ENCODE results near the gene ANAPC2. TPM values are rescaled to one million over a fixed set of nuclear protein-coding genes. Genes with fewer than 3 reads are reported as not detected.

Gene ANAPC2
- total RNA-seq, 8 experiments from 2014 or later = 11.9 to 43.3 (median 20.0) TPM

DNA sequence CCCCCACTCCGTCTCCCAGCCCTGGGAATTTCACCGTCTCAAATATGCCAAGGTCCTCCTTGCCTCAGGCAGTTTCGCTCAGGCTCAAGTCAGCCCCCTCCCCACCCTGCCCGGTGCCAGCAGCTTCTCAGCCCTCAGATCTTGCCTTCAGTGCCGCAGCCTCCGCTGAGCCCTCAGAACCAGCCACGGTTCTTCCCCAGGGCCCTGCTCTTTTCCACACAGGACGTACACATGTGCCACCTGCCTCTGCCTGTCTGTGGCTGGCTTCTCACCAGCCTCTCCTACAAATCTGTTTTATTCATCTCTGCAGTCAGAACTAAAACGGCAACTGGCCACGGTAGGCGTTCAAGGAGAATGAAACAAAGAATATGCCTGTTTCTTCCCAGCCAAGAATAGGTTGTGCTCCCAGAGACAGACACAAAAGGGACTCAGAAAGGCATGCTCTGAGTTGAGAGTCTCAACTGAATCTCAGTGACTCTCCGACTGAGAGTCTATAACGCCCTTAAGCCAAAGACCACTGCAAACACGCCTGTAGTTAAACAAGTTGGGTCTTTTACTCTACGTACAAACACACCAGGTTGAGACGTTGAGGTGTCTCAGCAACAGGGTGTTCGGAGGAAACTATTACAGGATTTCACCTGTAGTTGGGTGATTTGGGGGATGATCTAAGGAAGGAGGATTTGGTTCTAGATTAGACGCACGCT lies 60.0 kb downstream of the ANAPC2 start:
- peaks cover 10 to 12% of the 10 kb centered on the region in 2 donors for H3K4me1 ChIP-seq (replicated peaks in 1 of 2)
- in situ Hi-C loops (cut with MboI; ENCODE audit: low pct_unique_long_range_greater_than_20kb in 2 of 9, low sequenced_read_pairs in 9 of 9, unreplicated experiment in 9 of 9) = no loop called here
- WGBS, 10 experiments = 48 to 89% (median 76%) methylated on average over 1 to 11 of the region's 19 CpGs
- no peak for ATAC-seq (replicated peaks in 6 of 8)
- peak overlapping the region; percentile 68 to 96 (median 72) for H3K4me3 ChIP-seq
- no peak overlapping the region for H3K27ac ChIP-seq

DNA sequence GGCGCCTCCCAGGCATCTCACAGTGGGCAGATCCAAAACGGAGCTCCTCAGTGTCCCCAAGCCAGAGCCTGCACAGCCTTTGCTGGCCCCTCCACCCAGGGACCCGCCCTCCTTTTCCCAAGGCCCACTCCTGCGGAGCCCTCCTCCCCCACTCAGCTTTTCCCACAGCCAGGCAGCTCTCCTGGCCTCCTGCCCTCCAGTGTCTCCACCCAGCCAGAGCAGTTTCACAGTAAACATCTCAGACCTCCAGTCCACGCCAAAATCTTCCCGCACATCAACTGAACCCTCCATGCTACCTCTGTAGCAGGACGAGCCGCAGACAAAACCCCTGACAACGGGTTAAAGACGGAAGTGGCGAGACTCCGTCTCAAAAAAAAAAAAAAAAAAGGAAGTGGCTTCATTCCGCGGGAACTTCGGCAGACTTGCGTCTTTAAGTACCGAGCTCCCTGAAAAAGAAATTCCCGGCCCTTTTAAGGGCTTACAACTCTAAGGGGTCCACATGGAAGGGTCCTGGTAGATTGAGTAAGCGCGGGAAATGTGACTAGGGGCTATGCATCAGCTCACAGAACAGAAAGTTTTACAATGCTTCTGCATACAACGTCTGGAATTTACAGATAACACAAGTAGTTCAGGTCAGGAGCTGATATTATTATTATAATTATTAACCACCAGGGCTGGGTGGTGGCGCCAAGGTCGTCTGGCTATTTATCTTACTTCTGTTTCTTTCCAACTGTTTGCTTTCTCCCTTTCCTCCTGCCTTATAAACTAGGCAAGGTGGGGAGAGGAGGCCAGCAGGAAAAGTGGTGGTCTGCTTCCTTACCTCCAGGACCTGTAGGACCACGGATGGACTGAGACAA lies 60.8 kb downstream of the ANAPC2 start:
- H3K4me1 ChIP-seq (replicated peaks in 1 of 2) = peaks cover 10 to 12% of the 10 kb centered on the region in 2 donors
- H3K4me3 ChIP-seq = no peak overlapping the region
- in situ Hi-C loops (cut with MboI; ENCODE audit: low pct_unique_long_range_greater_than_20kb in 2 of 9, low sequenced_read_pairs in 9 of 9, unreplicated experiment in 9 of 9) = no loop called here
- no peak for ATAC-seq (replicated peaks in 6 of 8)
- H3K27ac ChIP-seq = no peak overlapping the region
- WGBS, 10 experiments = 33 to 83% (median 66%) methylated on average over 1 to 19 of the region's 24 CpGs

DNA sequence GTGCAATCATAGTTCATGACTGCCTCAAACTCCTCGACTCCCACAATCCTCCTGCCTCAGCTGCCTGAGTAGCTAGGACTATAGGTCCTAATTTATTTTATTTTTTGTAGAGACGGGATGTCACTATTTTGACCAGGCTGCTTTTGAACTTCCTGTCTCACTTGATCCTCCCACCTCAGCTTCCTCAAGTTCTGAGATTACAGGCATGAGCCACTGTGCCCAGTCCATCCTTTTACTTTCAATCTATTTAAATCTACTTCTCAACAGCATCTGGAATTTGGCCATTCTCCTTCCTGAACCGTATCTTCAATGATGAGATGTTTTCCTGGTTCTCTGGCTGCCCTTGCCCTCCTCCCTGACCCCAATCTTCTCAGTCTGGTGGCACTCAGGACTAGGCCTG lies 61.6 kb downstream of the ANAPC2 start:
- WGBS, 10 experiments = 60 to 100% (median 80%) methylated on average over 1 to 3 of the region's 3 CpGs; no CpG with 5 or more reads in 4 of the 10 experiments
- H3K4me3 ChIP-seq = no peak overlapping the region
- H3K27ac ChIP-seq = no peak overlapping the region
- ATAC-seq (replicated peaks in 6 of 8) = no peak
- H3K4me1 ChIP-seq (replicated peaks in 1 of 2) = peaks cover 12 to 17% of the 10 kb centered on the region in 2 donors
- in situ Hi-C loops (cut with MboI; ENCODE audit: low pct_unique_long_range_greater_than_20kb in 2 of 9, low sequenced_read_pairs in 9 of 9, unreplicated experiment in 9 of 9) = no loop called here

Other genes starting within 250 kb of the ANAPC2 start
- gene FBXW5, start 243.8 kb downstream of the ANAPC2 start, total RNA-seq = 100 to 1,000 TPM in 1 of 8 experiments, 10 to 100 TPM in 7; 34.1 to 115 (median 45.3) TPM
- gene C8G, start 243.3 kb downstream of the ANAPC2 start, total RNA-seq = 1 to 10 TPM in 5 of 8 experiments, under 1 TPM in 1, not detected in 2; 0.71 to 2.7 (median 1.4) TPM
- 1 to 10 TPM in 5 of 8 experiments, under 1 TPM in 3; 0.38 to 4.3 (median 1.2) TPM for gene LCN12, start 236.3 kb downstream of the ANAPC2 start, total RNA-seq
- gene PTGDS, start 211.1 kb downstream of the ANAPC2 start, total RNA-seq = 100 to 1,000 TPM in 2 of 8 experiments, 10 to 100 TPM in 2, 1 to 10 TPM in 4; 1.2 to 273 (median 12.3) TPM
- gene LCNL1, start 205.6 kb downstream of the ANAPC2 start, total RNA-seq = 1 to 10 TPM in 1 of 8 experiments, under 1 TPM in 7; 0.11 to 1.3 (median 0.73) TPM
- gene PAXX, start 196.1 kb downstream of the ANAPC2 start, total RNA-seq = 10 to 100 TPM; 23.4 to 38.4 (median 27.5) TPM
- 1 to 10 TPM in 1 of 8 experiments, under 1 TPM in 3, not detected in 4; 0.29 to 8.3 (median 0.47) TPM for gene CLIC3, start 192.0 kb downstream of the ANAPC2 start, total RNA-seq
- gene ABCA2, start 160.3 kb downstream of the ANAPC2 start, total RNA-seq = 10 to 100 TPM in 7 of 8 experiments, 1 to 10 TPM in 1; 8.1 to 27.9 (median 18.0) TPM
- gene FUT7, start 156.5 kb downstream of the ANAPC2 start, total RNA-seq = 1 to 10 TPM in 1 of 8 experiments, under 1 TPM in 6, not detected in 1; 0.08 to 1.0 (median 0.25) TPM
- 10 to 100 TPM; 19.0 to 61.7 (median 30.5) TPM for gene NPDC1, start 142.4 kb downstream of the ANAPC2 start, total RNA-seq
- gene ENTPD2, start 134.5 kb downstream of the ANAPC2 start, total RNA-seq = 1 to 10 TPM in 1 of 8 experiments, under 1 TPM in 7; 0.13 to 1.3 (median 0.34) TPM
- gene SAPCD2, start 118.0 kb downstream of the ANAPC2 start, total RNA-seq = 10 to 100 TPM in 2 of 8 experiments, 1 to 10 TPM in 4, under 1 TPM in 2; 0.31 to 12.5 (median 6.4) TPM
- gene UAP1L1, start 111.0 kb downstream of the ANAPC2 start, total RNA-seq = 1 to 10 TPM in 6 of 8 experiments, under 1 TPM in 2; 0.63 to 8.9 (median 4.5) TPM
- gene MAN1B1, start 101.6 kb downstream of the ANAPC2 start, total RNA-seq = 10 to 100 TPM; 28.6 to 89.3 (median 50.3) TPM
- gene DPP7, start 73.8 kb downstream of the ANAPC2 start, total RNA-seq = 100 to 1,000 TPM in 3 of 8 experiments, 10 to 100 TPM in 5; 14.2 to 233 (median 56.1) TPM
- gene GRIN1, start 49.4 kb downstream of the ANAPC2 start, total RNA-seq = 1 to 10 TPM in 4 of 8 experiments, under 1 TPM in 4; 0.20 to 6.0 (median 1.2) TPM
- under 1 TPM in 3 of 8 experiments, not detected in 5; 0.17 to 1.00 (median 0.43) TPM for gene LRRC26, start 18.5 kb downstream of the ANAPC2 start, total RNA-seq
- not detected for gene TMEM210, start 16.5 kb downstream of the ANAPC2 start, total RNA-seq
- gene SSNA1, start 116 bp upstream of the ANAPC2 start, total RNA-seq = 10 to 100 TPM; 28.2 to 50.7 (median 44.5) TPM
- 10 to 100 TPM in 4 of 8 experiments, 1 to 10 TPM in 4; 5.9 to 79.6 (median 10.6) TPM for gene TPRN, start 12.2 kb upstream of the ANAPC2 start, total RNA-seq
- 10 to 100 TPM; 20.0 to 31.7 (median 26.4) TPM for gene TMEM203, start 17.1 kb upstream of the ANAPC2 start, total RNA-seq
- gene NDOR1, start 17.1 kb upstream of the ANAPC2 start, total RNA-seq = 10 to 100 TPM in 2 of 8 experiments, 1 to 10 TPM in 6; 5.1 to 25.3 (median 8.6) TPM
- gene RNF208, start 33.7 kb upstream of the ANAPC2 start, total RNA-seq = 1 to 10 TPM in 7 of 8 experiments, under 1 TPM in 1; 0.41 to 7.0 (median 3.0) TPM
- gene CYSRT1, start 36.6 kb upstream of the ANAPC2 start, total RNA-seq = 1 to 10 TPM; 1.2 to 4.7 (median 1.3) TPM
- gene RNF224, start 38.9 kb upstream of the ANAPC2 start, total RNA-seq = 1 to 10 TPM in 1 of 8 experiments, under 1 TPM in 7; 0.23 to 1.1 (median 0.46) TPM
- under 1 TPM in 6 of 8 experiments, not detected in 2; 0.11 to 0.49 (median 0.20) TPM for gene SLC34A3, start 42.3 kb upstream of the ANAPC2 start, total RNA-seq
- 100 to 1,000 TPM in 5 of 8 experiments, 10 to 100 TPM in 3; 57.6 to 372 (median 151) TPM for gene TUBB4B, start 52.7 kb upstream of the ANAPC2 start, total RNA-seq
- gene STPG3, start 62.7 kb upstream of the ANAPC2 start, total RNA-seq = 1 to 10 TPM in 3 of 8 experiments, under 1 TPM in 2, not detected in 3; 0.42 to 1.4 (median 1.3) TPM
- gene NELFB, start 66.8 kb upstream of the ANAPC2 start, total RNA-seq = 10 to 100 TPM; 22.8 to 38.4 (median 34.5) TPM
- gene TOR4A, start 89.2 kb upstream of the ANAPC2 start, total RNA-seq = 10 to 100 TPM in 2 of 8 experiments, 1 to 10 TPM in 1, under 1 TPM in 5; 0.11 to 14.2 (median 0.71) TPM
- 10 to 100 TPM in 1 of 8 experiments, 1 to 10 TPM in 5, under 1 TPM in 1, not detected in 1; 1.00 to 20.5 (median 3.4) TPM for gene NRARP, start 113.7 kb upstream of the ANAPC2 start, total RNA-seq
- 10 to 100 TPM in 3 of 8 experiments, 1 to 10 TPM in 5; 3.2 to 14.8 (median 9.6) TPM for gene EXD3, start 234.6 kb upstream of the ANAPC2 start, total RNA-seq
- gene NOXA1, start 234.8 kb upstream of the ANAPC2 start, total RNA-seq = 1 to 10 TPM in 2 of 8 experiments, under 1 TPM in 6; 0.13 to 2.1 (median 0.32) TPM